Hindlimb muscle (tissue), 1 donor: Measurements from ENCODE around the gene SPRYD3. TPM values are rescaled to one million over a fixed set of nuclear protein-coding genes. Genes with fewer than 3 reads are reported as not detected.
"Not testable (repeated sequence)": the region's sequence is repeated elsewhere in the genome, so short reads cannot be mapped to it uniquely, and the experiment has no call there.

Source experiments
- DNase-seq: peaks from one replicate; pipeline ENCODE4 v3.0.0-alpha.2; 2013
- polyA plus RNA-seq: library from polyadenylated mRNA; unstranded; fragments of 120-200 nt; gene quantifications from one replicate; pipeline ENCODE4 v1.2.1, GENCODE V29; 2013; ENCODE audit not compliant: insufficient read length

Gene SPRYD3, protein sequence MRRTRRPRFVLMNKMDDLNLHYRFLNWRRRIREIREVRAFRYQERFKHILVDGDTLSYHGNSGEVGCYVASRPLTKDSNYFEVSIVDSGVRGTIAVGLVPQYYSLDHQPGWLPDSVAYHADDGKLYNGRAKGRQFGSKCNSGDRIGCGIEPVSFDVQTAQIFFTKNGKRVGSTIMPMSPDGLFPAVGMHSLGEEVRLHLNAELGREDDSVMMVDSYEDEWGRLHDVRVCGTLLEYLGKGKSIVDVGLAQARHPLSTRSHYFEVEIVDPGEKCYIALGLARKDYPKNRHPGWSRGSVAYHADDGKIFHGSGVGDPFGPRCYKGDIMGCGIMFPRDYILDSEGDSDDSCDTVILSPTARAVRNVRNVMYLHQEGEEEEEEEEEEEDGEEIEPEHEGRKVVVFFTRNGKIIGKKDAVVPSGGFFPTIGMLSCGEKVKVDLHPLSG
- 17.4 TPM for polyA plus RNA-seq

- DNase-seq = peak; percentile 96
Measured at GRCh38 chr12:53079226-53080117, at the start of gene SPRYD3. Gene SPRYD3, minus strand, starts transcription at chr12:53079390. Its CDS starts 57 bp downstream, at chr12:53079333.

GRCh38 chr12:53127169-53127568, 48.0 kb upstream of the SPRYD3 start:
- no peak for DNase-seq

GRCh38 chr12:53124352-53124723, 45.1 kb upstream of the SPRYD3 start:
- no peak for DNase-seq

- no peak for DNase-seq
Measured at GRCh38 chr12:53123578-53124351, 44.6 kb upstream of the SPRYD3 start.

- DNase-seq = no peak
Measured at GRCh38 chr12:53122961-53123468, 43.8 kb upstream of the SPRYD3 start.

DNA sequence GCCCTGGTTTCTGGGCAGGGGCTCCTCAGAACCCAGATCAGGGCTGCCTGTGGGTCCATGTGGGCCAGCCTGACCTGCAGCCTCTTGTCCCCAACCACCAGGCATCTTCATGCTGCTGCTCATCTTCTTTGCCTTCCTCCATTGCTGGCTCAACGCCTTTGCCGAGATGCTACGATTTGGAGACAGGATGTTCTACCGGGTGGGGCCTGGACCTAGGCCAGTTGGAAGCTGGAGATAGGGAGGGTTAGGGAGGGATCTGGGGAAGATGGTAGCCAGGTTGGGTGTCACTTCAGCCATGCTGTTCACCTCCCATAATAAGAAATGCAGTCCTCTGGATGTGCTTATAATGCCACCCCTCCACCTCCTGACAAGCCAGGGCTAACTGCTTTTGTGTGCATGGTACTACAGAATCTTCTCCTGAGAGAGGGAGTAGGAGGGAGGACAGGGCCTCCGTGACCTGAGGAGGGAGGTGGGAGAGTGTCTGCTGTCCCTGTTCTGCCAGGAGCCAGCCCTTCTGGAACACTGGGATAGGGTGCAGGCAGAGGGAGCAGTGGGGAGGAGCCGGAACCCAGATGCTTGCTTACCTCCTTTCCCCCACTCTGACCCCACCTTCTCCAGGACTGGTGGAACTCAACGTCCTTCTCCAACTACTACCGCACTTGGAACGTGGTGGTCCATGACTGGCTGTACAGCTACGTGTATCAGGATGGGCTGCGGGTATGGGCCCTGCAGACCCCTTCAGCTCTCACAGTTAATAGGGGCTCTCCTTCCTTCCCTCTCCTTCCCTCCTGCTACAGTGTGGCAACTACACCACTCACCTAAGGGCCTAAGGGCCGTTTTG, 41.7 kb upstream of the SPRYD3 start:
- DNase-seq = no peak

DNA sequence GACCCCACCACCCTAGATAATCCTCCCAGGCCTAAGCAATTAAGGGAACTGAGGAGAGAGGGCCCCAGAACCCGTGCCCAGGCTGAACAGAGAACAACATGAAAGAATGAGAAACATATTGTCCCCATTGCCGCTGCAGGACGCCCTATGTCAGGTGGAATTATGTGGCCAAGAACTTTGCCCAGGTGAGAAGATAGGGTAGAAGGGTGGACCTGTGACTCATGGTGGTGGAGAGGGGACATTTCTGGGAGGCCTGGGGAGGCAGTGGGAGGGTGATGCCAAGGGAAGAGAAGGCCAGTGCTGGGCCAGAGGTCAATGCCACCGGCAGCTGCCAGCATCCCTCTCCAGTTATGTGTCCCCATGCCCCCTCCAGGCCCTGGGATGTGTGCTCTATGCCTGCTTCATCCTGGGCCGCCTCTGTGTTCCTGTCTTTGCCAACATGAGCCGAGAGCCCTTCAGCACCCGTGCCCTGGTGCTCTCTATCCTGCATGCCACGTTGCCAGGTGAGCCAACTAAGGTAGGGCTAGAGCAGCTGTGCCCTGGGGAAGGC, 39.6 kb upstream of the SPRYD3 start:
- DNase-seq = no peak

GRCh38 chr12:53115891-53116648, 36.9 kb upstream of the SPRYD3 start:
- no peak for DNase-seq

DNA sequence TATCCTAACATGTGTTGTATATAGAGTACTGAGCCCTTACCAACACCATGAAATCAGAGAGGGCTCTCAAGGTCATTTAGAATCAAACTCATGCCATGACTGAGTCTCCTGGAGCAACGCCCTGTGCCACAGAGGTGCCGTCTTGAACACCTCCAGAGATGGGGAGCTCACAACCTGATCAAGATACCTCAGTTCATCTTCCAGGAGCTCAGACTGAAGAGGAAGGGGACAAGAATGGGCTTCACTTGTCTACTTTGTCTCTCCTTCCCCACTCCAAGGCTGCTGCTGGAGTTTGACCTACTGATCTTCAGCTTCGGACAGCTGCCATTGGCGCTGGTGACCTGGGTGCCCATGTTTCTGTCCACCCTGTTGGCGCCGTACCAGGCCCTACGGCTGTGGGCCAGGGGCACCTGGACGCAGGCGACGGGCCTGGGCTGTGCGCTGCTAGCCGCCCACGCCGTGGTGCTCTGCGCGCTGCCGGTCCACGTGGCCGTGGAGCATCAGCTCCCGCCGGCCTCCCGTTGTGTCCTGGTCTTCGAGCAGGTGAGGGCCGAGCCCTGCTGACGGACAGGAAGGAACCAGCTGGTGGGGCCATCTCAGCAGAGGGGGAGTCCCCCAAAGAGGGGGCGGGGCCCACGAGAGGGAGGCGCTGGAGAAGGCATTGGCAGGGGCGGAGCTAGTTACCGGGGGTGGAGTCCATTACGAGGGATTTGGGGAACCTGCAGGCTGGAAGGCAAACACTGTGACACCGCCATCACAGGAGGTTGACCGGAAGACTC, 36.1 kb upstream of the SPRYD3 start:
- no peak for DNase-seq

GRCh38 chr12:53113951-53114350, 34.8 kb upstream of the SPRYD3 start:
- no peak for DNase-seq

DNA sequence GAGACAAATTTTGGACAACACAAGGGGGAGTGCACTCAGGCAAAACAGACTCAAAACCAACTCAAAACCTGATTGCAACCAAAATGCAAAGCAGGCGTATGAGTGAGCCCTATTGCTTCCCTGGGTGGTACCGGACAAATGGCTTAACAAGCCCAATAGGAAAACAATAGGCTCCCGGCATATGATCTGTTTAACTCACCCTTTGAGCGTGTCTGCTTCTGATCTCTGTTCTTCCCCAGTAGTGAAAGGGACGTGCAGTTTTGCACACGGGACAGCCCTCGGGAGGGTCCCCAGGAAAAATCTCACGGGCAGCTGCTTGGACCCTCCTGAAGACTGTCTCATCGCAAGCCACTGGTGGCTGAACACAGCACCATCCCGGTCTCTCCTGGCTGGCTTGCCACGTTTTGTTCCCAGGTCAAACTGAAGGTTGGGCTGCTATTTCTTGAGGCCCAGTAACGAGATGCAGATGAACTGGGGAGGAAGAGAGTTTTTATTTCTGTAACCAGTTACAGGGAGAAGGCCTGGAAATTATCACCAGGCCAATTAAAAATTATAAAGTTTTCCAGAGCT, 34.0 kb upstream of the SPRYD3 start:
- DNase-seq = no peak

- not testable (repeated sequence) for DNase-seq
Measured at GRCh38 chr12:53112431-53112830, 33.2 kb upstream of the SPRYD3 start.

DNA sequence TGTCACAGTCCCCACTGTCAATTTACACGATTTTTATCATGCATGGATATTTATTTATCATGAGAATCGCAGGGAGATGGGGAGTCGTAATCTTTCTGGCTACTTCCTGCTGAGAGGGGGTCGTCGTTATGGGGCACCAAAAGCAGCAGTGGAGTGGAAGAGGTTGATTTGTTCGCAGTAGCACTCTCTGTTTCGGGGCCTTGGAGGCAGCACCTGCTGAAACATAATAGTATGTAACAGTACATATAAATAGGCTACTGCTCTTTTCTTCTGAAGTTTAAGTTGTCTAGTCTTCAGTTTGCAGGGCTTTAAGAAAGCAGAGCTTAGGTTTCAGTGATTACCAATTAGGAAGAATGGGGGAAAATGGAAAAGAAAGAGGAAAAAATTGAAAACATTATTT, 27.9 kb upstream of the SPRYD3 start:
- no peak for DNase-seq

DNA sequence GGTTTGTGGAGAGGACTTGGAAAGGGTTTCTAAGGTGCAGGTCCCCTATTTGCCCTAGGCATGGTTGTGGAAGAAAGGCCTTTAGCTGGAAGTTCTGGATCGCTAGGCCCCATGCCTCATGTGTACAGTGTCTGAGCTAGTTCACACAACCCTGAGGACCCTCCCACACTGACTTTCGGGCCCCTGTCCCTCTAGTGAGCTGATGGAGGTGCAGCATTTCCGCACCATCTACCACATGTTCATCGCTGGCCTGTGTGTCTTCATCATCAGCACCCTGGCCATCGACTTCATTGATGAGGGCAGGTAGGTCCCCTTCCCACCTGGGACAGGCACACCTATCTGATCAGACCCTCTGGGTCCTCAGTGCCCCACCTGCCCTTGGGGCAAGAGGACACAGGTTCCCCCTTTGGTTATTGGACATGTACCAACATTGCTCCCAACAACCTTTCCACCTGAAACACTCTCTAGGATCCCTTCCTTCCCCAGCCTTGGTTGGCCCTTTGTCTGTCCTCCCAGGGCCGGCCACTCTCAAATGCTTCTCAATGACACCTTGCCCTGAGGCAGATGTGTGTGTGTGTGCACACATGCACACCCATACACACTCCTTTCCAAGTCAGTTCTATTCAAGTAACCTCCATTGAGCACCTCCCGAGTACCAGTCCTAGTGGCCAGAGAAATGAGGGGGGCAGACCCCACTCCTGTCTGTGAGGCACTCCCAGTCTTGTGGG, 26.7 kb upstream of the SPRYD3 start:
- DNase-seq = no peak

- no peak for DNase-seq
Measured at GRCh38 chr12:53105256-53105655, 26.1 kb upstream of the SPRYD3 start.

DNA sequence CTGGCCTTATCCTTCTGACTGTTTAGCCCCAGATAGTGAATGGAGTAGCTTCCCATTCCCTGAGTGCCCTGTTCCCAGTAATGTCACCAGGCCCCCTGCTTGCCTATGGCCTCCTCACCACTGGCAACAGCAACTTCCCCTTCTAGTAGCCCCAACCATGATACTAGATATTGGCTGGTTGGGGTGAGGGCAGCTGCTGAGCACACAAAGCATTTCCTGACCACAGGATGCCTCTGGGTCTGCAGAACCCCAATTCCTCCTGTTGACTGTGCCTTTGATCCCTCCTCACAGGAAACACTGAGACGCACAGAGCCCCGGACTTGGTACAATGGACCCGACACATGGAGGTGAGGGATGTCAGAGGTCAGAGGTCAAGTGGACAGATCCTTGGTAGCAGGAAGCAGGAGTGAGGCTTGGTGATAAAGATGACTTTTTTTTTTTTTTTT, 24.7 kb upstream of the SPRYD3 start:
- DNase-seq = no peak

GRCh38 chr12:53102883-53103807, 24.0 kb upstream of the SPRYD3 start, which contains the start of gene SOAT2:
Gene SOAT2, plus strand, starts transcription at chr12:53103486. Its CDS starts 92 bp downstream, at chr12:53103578.
- DNase-seq = no peak
